Vagina (tissue), 2 donors: Measurements from ENCODE around the gene SNED1.

ENCODE experiments used
- CTCF ChIP-seq, 3 experiments: fragments of 450-650 bp in 2 of 3; fragments of 200-600 bp in 1 of 3; sonication (generic) in 1 of 3; IDR thresholded peaks; one replicate each; pipeline ENCODE4 v1.5.1; 2017 to 2019; ENCODE audit warnings: antibody characterized with exemption in 3 of 3, mild to moderate bottlenecking in 2 of 3, moderate library complexity in 2 of 3
- POLR2A ChIP-seq, 2 donors: fragments of 450-650 bp; IDR thresholded peaks; one replicate each; pipeline ENCODE4 v1.6.1; 2017; ENCODE audit warnings: antibody characterized with exemption in 2 of 2, mild to moderate bottlenecking in 2 of 2, moderate library complexity in 2 of 2
- POLR2AphosphoS5 ChIP-seq, 2 donors: sonication (generic); formaldehyde crosslinking; IDR thresholded peaks; one replicate each; pipeline ENCODE4 v1.9.0; 2017; ENCODE audit warnings: antibody characterized with exemption in 2 of 2, mild to moderate bottlenecking in 2 of 2, low read depth in 1 of 2; ENCODE audit not compliant: insufficient read depth in 1 of 2

GRCh38 chr2:241011751-241012510 is 13.5 kb downstream of the SNED1 start:
- TF ChIP-seq CTCF (IDR thresholded peaks at IDR 0.05) (no peak), POLR2A (IDR thresholded peaks at IDR 0.05) (no peak), POLR2AphosphoS5 (IDR thresholded peaks at IDR 0.05; ENCODE audit: insufficient read depth in 1 of 2, low read depth in 1 of 2) (no peak)
